ENCODE results near the gene CHST12. TPM values are rescaled to one million over a fixed set of nuclear protein-coding genes. Genes with fewer than 3 reads are reported as not detected.

Gene CHST12
- total RNA-seq, 1 donor from 2014 or later = 15.3 TPM

GRCh38 chr7:2490181-2490651 is 86.8 kb downstream of the CHST12 start:
- H3K9me3 ChIP-seq (replicated peaks) = no peaks in the 10 kb centered on the region
- H3K36me3 ChIP-seq = no peaks in the 10 kb centered on the region
- peaks cover 63% of the 10 kb centered on the region for H3K4me1 ChIP-seq
- H3K4me3 ChIP-seq = no peak overlapping the region
- no peak for DNase-seq
- no peak for TF ChIP-seq CTCF (IDR thresholded peaks at IDR 0.05; ENCODE audit: borderline replicate concordance)
- intact Hi-C loops (cut with micrococcal nuclease) = no loop called here
- peaks cover 14% of the 10 kb centered on the region for H3K27me3 ChIP-seq (ENCODE audit: low read depth)
- peak overlapping the region; percentile 85 for H3K27ac ChIP-seq (replicated peaks)

DNA sequence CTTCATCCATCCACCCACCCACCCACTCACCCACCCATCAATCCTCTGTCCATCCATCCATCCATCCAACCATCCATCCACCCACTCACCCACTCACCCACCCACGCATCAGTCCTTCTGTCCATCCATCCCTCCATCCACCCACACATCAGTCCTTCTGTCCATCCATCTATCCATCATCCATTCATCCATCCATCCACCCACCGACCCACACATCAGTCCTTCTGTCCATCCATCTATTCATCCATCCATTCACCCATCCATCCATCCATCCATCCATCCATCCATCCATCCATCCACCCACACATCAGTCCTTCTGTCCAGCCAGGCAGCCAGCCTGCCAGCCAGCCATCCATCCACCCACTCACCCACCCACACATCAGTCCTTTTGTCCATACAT is 88.6 kb downstream of the CHST12 start:
- H3K27ac ChIP-seq (replicated peaks) = no peak overlapping the region
- DNase-seq = no peak
- peaks cover 61% of the 10 kb centered on the region for H3K4me1 ChIP-seq
- no peak overlapping the region for H3K4me3 ChIP-seq
- intact Hi-C loops (cut with micrococcal nuclease) = no loop called here
- TF ChIP-seq CTCF (IDR thresholded peaks at IDR 0.05; ENCODE audit: borderline replicate concordance) = no peak
- no peaks in the 10 kb centered on the region for H3K36me3 ChIP-seq
- H3K27me3 ChIP-seq (ENCODE audit: low read depth) = peaks cover 25% of the 10 kb centered on the region
- H3K9me3 ChIP-seq (replicated peaks) = no peaks in the 10 kb centered on the region

DNA sequence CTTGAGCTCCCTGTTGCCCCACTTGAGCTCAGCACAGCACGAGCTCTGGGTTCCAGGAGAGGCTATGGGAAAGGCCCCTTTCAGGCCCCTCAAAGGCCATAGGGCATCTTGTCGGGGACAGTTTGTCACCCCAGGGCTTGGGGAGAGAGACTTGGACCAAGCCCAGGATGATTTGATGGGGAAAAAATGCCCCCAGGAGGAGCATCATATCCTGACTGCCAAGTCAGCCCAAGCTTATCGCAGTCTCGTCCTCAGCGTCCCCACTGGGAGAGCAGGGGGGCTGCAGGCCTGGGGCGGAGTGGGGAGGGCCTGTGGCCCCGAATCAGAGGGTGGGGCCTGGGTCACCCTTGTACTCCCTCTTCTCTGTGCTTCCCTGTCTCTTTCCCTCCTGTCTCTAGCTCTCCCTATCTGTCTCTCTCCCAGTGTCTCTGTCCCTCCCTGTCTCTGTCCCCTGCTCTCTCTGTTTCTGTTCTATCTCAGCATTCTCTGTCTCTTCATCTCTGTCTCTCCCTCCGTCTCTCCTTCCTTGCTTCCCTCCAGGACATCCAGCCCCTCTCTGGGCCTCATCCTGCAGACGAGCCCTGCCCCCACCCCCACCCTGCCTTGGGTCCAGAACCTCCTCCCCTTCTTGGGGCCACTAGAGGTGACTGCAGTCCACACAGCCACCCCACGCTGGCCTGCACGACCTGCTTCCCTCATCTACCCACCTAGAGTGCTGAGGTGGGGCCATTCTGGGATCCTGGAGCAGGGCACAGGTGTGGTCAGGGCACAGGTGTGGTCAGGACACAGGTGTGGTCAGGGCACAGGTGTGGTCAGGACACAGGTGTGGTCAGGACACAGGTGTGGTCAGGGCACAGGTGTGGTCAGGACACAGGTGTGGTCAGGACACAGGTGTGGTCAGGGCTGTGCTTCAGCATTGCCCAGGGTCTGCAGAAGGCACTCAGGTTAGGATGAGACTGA is 90.1 kb downstream of the CHST12 start:
- Histone ChIP-seq H3K27ac (replicated peaks) (peak overlapping the region; percentile 48), H3K4me3 (no peak overlapping the region), H3K9me3 (replicated peaks) (no peaks in the 10 kb centered on the region), H3K4me1 (peaks cover 47% of the 10 kb centered on the region), H3K27me3 (ENCODE audit: low read depth) (peaks cover 34% of the 10 kb centered on the region), H3K36me3 (no peaks in the 10 kb centered on the region)
- intact Hi-C loops (cut with micrococcal nuclease) = no loop called here
- no peak for DNase-seq
- no peak for TF ChIP-seq CTCF (IDR thresholded peaks at IDR 0.05; ENCODE audit: borderline replicate concordance)

- H3K4me1 ChIP-seq = peaks cover 37% of the 10 kb centered on the region
- intact Hi-C loops (cut with micrococcal nuclease) = no loop called here
Observed at GRCh38 chr7:2494191-2495130, 91.0 kb downstream of the CHST12 start.

More at GRCh38 chr7:2494191-2495130, 91.0 kb downstream of the CHST12 start:
- no peak for TF ChIP-seq CTCF (IDR thresholded peaks at IDR 0.05; ENCODE audit: borderline replicate concordance)
- H3K36me3 ChIP-seq = no peaks in the 10 kb centered on the region
- peak overlapping the region; percentile 48 for H3K27ac ChIP-seq (replicated peaks)
- peak; percentile 43 for DNase-seq
- no peak overlapping the region for H3K4me3 ChIP-seq
- H3K27me3 ChIP-seq (ENCODE audit: low read depth) = peaks cover 36% of the 10 kb centered on the region
- H3K9me3 ChIP-seq (replicated peaks) = no peaks in the 10 kb centered on the region

Data from left ventricle myocardium inferior (tissue), 1 donor.